Peyer's patch (tissue), 4 donors: ENCODE measurements around the gene CLINT1.

Experiments
- POLR2A ChIP-seq, 2 donors: fragments of 450-650 bp; IDR thresholded peaks; one replicate each; pipeline ENCODE4 v1.5.1; 2017; ENCODE audit warnings: antibody characterized with exemption in 2 of 2, mild to moderate bottlenecking in 2 of 2, moderate library complexity in 2 of 2
- TF ChIP-seq, protein P1 (sequence below), 6 experiments: fragments of 450-650 bp in 4 of 6; fragments of 200-600 bp in 2 of 6; sonication (generic) in 1 of 6; IDR thresholded peaks; one replicate each; pipeline ENCODE4 v1.5.1; 2017 to 2019; ENCODE audit warnings: antibody characterized with exemption in 6 of 6, mild to moderate bottlenecking in 3 of 6, moderate library complexity in 1 of 6

GRCh38 chr5:157859227-157859575 is 256 bp upstream of the CLINT1 start:
- TF ChIP-seq, protein P1, sequence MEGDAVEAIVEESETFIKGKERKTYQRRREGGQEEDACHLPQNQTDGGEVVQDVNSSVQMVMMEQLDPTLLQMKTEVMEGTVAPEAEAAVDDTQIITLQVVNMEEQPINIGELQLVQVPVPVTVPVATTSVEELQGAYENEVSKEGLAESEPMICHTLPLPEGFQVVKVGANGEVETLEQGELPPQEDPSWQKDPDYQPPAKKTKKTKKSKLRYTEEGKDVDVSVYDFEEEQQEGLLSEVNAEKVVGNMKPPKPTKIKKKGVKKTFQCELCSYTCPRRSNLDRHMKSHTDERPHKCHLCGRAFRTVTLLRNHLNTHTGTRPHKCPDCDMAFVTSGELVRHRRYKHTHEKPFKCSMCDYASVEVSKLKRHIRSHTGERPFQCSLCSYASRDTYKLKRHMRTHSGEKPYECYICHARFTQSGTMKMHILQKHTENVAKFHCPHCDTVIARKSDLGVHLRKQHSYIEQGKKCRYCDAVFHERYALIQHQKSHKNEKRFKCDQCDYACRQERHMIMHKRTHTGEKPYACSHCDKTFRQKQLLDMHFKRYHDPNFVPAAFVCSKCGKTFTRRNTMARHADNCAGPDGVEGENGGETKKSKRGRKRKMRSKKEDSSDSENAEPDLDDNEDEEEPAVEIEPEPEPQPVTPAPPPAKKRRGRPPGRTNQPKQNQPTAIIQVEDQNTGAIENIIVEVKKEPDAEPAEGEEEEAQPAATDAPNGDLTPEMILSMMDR (IDR thresholded peaks at IDR 0.05) = no peak
- no peak for TF ChIP-seq POLR2A (IDR thresholded peaks at IDR 0.05)
